ENCODE results near the gene VPS45. TPM values are rescaled to one million over a fixed set of nuclear protein-coding genes. Genes with fewer than 3 reads are reported as not detected.
A peak's percentile ranks its signal among the peaks of the same experiment; 100 is the strongest.

VPS45 gene
- total RNA-seq, 1 experiment from 2014 or later: 28.2 TPM

DNA sequence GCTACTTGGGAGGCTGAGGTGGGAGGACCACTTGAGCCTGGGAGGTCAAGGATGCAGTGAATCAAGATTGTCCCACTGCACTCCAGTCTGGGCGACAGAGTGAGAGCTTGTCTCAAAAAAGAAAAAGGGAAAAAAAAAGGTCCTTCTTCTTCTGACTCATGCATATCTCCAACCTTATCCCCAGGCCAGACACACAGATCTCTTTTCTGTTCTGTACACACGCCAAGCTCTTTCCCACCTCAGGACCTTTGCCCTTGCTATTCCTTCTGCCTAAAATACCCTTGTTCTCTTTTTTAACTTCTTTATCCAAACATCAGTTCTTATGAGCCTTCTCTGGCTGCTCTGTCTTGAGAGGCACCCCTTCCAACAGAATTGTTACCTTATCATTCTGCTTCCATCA is 104.2 kb downstream of the VPS45 start (continued):
- TF ChIP-seq STAT6 (CRISPR knock-in tag; conservative IDR thresholded peaks at IDR 0.05; ENCODE audit: low read depth) (no peak), IRF2 (CRISPR knock-in tag; IDR thresholded peaks at IDR 0.05; ENCODE audit: borderline replicate concordance, low read depth) (no peak), GABPB1 (CRISPR knock-in tag; IDR thresholded peaks at IDR 0.05) (no peak), AFF4 (CRISPR knock-in tag; IDR thresholded peaks at IDR 0.05; ENCODE audit: borderline replicate concordance) (no peak)

- ATAC-seq: peak; percentile 32; the same call in 1 of the 2 replicates
- no peak overlapping the region for H3K4me3 Mint-ChIP-seq
- no peak overlapping the region for H3K27ac Mint-ChIP-seq
- TF ChIP-seq, protein P1, sequence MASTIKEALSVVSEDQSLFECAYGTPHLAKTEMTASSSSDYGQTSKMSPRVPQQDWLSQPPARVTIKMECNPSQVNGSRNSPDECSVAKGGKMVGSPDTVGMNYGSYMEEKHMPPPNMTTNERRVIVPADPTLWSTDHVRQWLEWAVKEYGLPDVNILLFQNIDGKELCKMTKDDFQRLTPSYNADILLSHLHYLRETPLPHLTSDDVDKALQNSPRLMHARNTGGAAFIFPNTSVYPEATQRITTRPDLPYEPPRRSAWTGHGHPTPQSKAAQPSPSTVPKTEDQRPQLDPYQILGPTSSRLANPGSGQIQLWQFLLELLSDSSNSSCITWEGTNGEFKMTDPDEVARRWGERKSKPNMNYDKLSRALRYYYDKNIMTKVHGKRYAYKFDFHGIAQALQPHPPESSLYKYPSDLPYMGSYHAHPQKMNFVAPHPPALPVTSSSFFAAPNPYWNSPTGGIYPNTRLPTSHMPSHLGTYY (CRISPR knock-in tag; IDR thresholded peaks at IDR 0.05): no peak
- TF ChIP-seq, protein P2, sequence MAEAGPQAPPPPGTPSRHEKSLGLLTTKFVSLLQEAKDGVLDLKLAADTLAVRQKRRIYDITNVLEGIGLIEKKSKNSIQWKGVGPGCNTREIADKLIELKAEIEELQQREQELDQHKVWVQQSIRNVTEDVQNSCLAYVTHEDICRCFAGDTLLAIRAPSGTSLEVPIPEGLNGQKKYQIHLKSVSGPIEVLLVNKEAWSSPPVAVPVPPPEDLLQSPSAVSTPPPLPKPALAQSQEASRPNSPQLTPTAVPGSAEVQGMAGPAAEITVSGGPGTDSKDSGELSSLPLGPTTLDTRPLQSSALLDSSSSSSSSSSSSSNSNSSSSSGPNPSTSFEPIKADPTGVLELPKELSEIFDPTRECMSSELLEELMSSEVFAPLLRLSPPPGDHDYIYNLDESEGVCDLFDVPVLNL (CRISPR knock-in tag; IDR thresholded peaks at IDR 0.05; ENCODE audit: borderline replicate concordance, low read depth): no peak
- TF ChIP-seq ATF6 (CRISPR knock-in tag; IDR thresholded peaks at IDR 0.05) (no peak), EMX1 (CRISPR knock-in tag; IDR thresholded peaks at IDR 0.05) (no peak), TP53 (CRISPR knock-in tag; IDR thresholded peaks at IDR 0.05) (no peak), FOXK1 (CRISPR knock-in tag; IDR thresholded peaks at IDR 0.05) (no peak), SMAD4 (CRISPR knock-in tag; IDR thresholded peaks at IDR 0.05) (no peak), AFF4 (CRISPR knock-in tag; IDR thresholded peaks at IDR 0.05; ENCODE audit: borderline replicate concordance) (no peak), NFATC4 (CRISPR knock-in tag; IDR thresholded peaks at IDR 0.05) (no peak), ZMAT4 (CRISPR knock-in tag; IDR thresholded peaks at IDR 0.05) (no peak), CTCF (IDR thresholded peaks at IDR 0.05) (no peak)
- TF ChIP-seq, protein P3, sequence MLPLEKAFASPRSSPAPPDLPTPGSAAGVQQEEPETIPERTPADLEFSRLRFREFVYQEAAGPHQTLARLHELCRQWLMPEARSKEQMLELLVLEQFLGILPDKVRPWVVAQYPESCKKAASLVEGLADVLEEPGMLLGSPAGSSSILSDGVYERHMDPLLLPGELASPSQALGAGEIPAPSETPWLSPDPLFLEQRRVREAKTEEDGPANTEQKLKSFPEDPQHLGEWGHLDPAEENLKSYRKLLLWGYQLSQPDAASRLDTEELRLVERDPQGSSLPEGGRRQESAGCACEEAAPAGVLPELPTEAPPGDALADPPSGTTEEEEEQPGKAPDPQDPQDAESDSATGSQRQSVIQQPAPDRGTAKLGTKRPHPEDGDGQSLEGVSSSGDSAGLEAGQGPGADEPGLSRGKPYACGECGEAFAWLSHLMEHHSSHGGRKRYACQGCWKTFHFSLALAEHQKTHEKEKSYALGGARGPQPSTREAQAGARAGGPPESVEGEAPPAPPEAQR (CRISPR knock-in tag; IDR thresholded peaks at IDR 0.05): no peak
These were observed 105.6 kb downstream of the VPS45 start for GRCh38 chr1:150173141-150173585.

More at GRCh38 chr1:150173141-150173585, 105.6 kb downstream of the VPS45 start:
- Mint-ChIP-seq H3K27me3 (ENCODE audit: low read depth) (no peaks in the 10 kb centered on the region), H3K4me1 (no peaks in the 10 kb centered on the region), H3K36me3 (no peaks in the 10 kb centered on the region), H3K9me3 (no peaks in the 10 kb centered on the region)
- ChIA-PET POLR2A (interaction anchor here (0.6 kb wide), 1 partner anchor 81 kb away, joined by 3 read pairs; no protein-coding TSS in a partner anchor), CTCF (interaction anchor here (1.0 kb wide), 1 partner anchor 14 kb away, joined by 4 read pairs; no protein-coding TSS in a partner anchor)
- no peak for DNase-seq (ENCODE audit: low spot score)

Measured in WTC11 (cell line).